GM18861 (cell line): ENCODE results near the gene ME1.
"Not testable (repeated sequence)": the region's sequence is repeated elsewhere in the genome, so short reads cannot be mapped to it uniquely, and the experiment has no call there.

Experiments
- ATAC-seq: cut with Tn5 transposase; IDR thresholded peaks from one replicate; pipeline ENCODE4 v1.9.1; 2021; ENCODE audit not compliant: unreplicated experiment

Gene ME1

GRCh38 chr6:83432636-83433035 is 1.8 kb upstream of the ME1 start:
- no peak for ATAC-seq

GRCh38 chr6:83431545-83432155 is 799 bp upstream of the ME1 start:
- ATAC-seq = no peak

- ATAC-seq = no peak
These were observed 817 bp downstream of the ME1 start for GRCh38 chr6:83429857-83430610.

- ATAC-seq = no peak
These were observed 1.6 kb downstream of the ME1 start for GRCh38 chr6:83429269-83429668.

GRCh38 chr6:83424392-83425018 is 6.3 kb downstream of the ME1 start:
- ATAC-seq = no peak

GRCh38 chr6:83417880-83418663 is 12.8 kb downstream of the ME1 start:
- peak; percentile 52 for ATAC-seq

GRCh38 chr6:83413068-83413467 is 17.8 kb downstream of the ME1 start:
- ATAC-seq = no peak

- no peak for ATAC-seq
These were observed 19.1 kb downstream of the ME1 start for GRCh38 chr6:83411731-83412130.

- ATAC-seq = no peak
These were observed 27.7 kb downstream of the ME1 start for GRCh38 chr6:83403191-83403590.

- no peak for ATAC-seq
These were observed 41.2 kb downstream of the ME1 start for GRCh38 chr6:83389606-83390005.

- no peak for ATAC-seq
These were observed 45.4 kb downstream of the ME1 start for GRCh38 chr6:83385473-83385872.

GRCh38 chr6:83384751-83385150 is 46.1 kb downstream of the ME1 start:
- no peak for ATAC-seq

- no peak for ATAC-seq
These were observed 48.9 kb downstream of the ME1 start for GRCh38 chr6:83381949-83382348.

GRCh38 chr6:83378621-83379388 is 52.0 kb downstream of the ME1 start:
- ATAC-seq = no peak

- no peak for ATAC-seq
These were observed 59.4 kb downstream of the ME1 start for GRCh38 chr6:83371423-83371822.

GRCh38 chr6:83370567-83370966 is 60.3 kb downstream of the ME1 start:
- no peak for ATAC-seq

GRCh38 chr6:83369692-83370091 is 61.2 kb downstream of the ME1 start:
- ATAC-seq = no peak

- no peak for ATAC-seq
These were observed 62.3 kb downstream of the ME1 start for GRCh38 chr6:83368577-83368976.

- no peak for ATAC-seq
These were observed 63.7 kb downstream of the ME1 start for GRCh38 chr6:83367104-83367503.

GRCh38 chr6:83365931-83366330 is 64.9 kb downstream of the ME1 start:
- ATAC-seq = no peak

GRCh38 chr6:83362349-83362748 is 68.5 kb downstream of the ME1 start:
- not testable (repeated sequence) for ATAC-seq
